Thyroid gland (tissue), 4 donors: ENCODE measurements around the gene NCAPD2. TPM values are rescaled to one million over a fixed set of nuclear protein-coding genes. Genes with fewer than 3 reads are reported as not detected.
"Not testable (repeated sequence)": the region's sequence is repeated elsewhere in the genome, so short reads cannot be mapped to it uniquely, and the experiment has no call there.

Experiments used
- DNase-seq, 2 donors: peaks; one replicate each; pipeline ENCODE4 v3.0.0-alpha.2; 2019
- H3K27ac ChIP-seq, 3 donors: fragments of 200-600 bp; sonication (generic); 1 replicate in 2 of 3; 2 replicates in 1 of 3; pipeline ENCODE4 v1.5.1; 2016 to 2019; ENCODE audit warnings: mild to moderate bottlenecking in 1 of 3, moderate library complexity in 1 of 3
- H3K27me3 ChIP-seq: fragments of 200-600 bp; sonication (generic); one replicate; pipeline ENCODE4 v1.5.1; 2019
- H3K36me3 ChIP-seq, 2 donors: fragments of 200-600 bp; sonication (generic); one replicate each; pipeline ENCODE4 v1.5.1; 2016 to 2019
- H3K4me1 ChIP-seq, 2 donors: fragments of 200-600 bp; sonication (generic); one replicate each; pipeline ENCODE4 v1.5.1; 2017 to 2019
- H3K4me3 ChIP-seq, 3 donors: fragments of 200-600 bp; sonication (generic); replicated peaks in 1 of 3; 1 replicate in 2 of 3; 2 replicates in 1 of 3; pipeline ENCODE4 v1.5.1; 2016; ENCODE audit warnings: mild to moderate bottlenecking in 1 of 3
- H3K9me3 ChIP-seq: fragments of 200-600 bp; sonication (generic); one replicate; pipeline ENCODE4 v1.5.1; 2017
- CTCF ChIP-seq, 6 experiments: fragments of 200-600 bp in 3 of 6; fragments of 450-650 bp in 3 of 6; sonication (generic) in 3 of 6; IDR thresholded peaks; one replicate each; pipeline ENCODE4 v1.5.1; 2016 to 2019; ENCODE audit warnings: antibody characterized with exemption in 6 of 6, mild to moderate bottlenecking in 2 of 6, inconsistent platforms in 1 of 6, moderate library complexity in 1 of 6
- POLR2A ChIP-seq, 2 donors: fragments of 450-650 bp; IDR thresholded peaks; one replicate each; pipeline ENCODE4 v1.6.1; 2017; ENCODE audit warnings: antibody characterized with exemption in 2 of 2, mild to moderate bottlenecking in 2 of 2, moderate library complexity in 1 of 2
- WGBS, 2 donors: methylation state at CpG; one replicate each; pipeline ENCODE4 v1.1.5; 2017; 5-methylcytosine and 5-hydroxymethylcytosine counted together
- intact Hi-C: fragments of 100-400 bp; cut with DNase I; formaldehyde crosslinking; loops from one replicate; pipeline ENCODE4 v1.15.1; 2023
- total RNA-seq, 4 donors: library from RNA; depleted of rRNA; stranded (reverse); fragments of >200 nt; gene quantifications; one replicate each; pipeline ENCODE4 v1.2.3, GENCODE V29; 2016

The NCAPD2 gene
- total RNA-seq, 4 donors from 2014 or later = 22.4 to 31.8 (median 28.6) TPM

- no peak overlapping the region for H3K27ac ChIP-seq
- DNase-seq = no peak
- no peaks in the 10 kb centered on the region for H3K9me3 ChIP-seq
- WGBS, 2 donors = 76 to 87% methylated on average over 7 of the region's 7 CpGs
- no peak overlapping the region for H3K4me3 ChIP-seq
- peaks cover 0 to 3% of the 10 kb centered on the region in 2 donors for H3K4me1 ChIP-seq
- H3K36me3 ChIP-seq = peaks cover 48 to 65% of the 10 kb centered on the region in 2 donors
- intact Hi-C loops = no loop called here
- TF ChIP-seq CTCF (IDR thresholded peaks at IDR 0.05) (no peak), POLR2A (IDR thresholded peaks at IDR 0.05) (no peak)
- H3K27me3 ChIP-seq = no peaks in the 10 kb centered on the region
Observed at GRCh38 chr12:6463216-6463615, 30.7 kb upstream of the NCAPD2 start.

- Histone ChIP-seq H3K27ac (no peak overlapping the region), H3K4me3 (no peak overlapping the region), H3K27me3 (no peaks in the 10 kb centered on the region), H3K9me3 (no peaks in the 10 kb centered on the region), H3K36me3 (peaks cover 42 to 58% of the 10 kb centered on the region in 2 donors), H3K4me1 (peaks cover 0 to 9% of the 10 kb centered on the region in 2 donors)
- intact Hi-C loops = no loop called here
- DNase-seq = no peak
- 85 to 89% methylated on average over 6 of the region's 6 CpGs for WGBS, 2 donors
- TF ChIP-seq CTCF (IDR thresholded peaks at IDR 0.05) (no peak), POLR2A (IDR thresholded peaks at IDR 0.05) (no peak)
Observed at GRCh38 chr12:6463858-6464257, 30.0 kb upstream of the NCAPD2 start.

GRCh38 chr12:6464531-6464930, 29.4 kb upstream of the NCAPD2 start:
- H3K36me3 ChIP-seq = peaks cover 35 to 52% of the 10 kb centered on the region in 2 donors
- H3K27ac ChIP-seq = no peak overlapping the region
- peaks cover 1 to 15% of the 10 kb centered on the region in 2 donors for H3K4me1 ChIP-seq
- 92 to 95% methylated on average over 8 of the region's 8 CpGs for WGBS, 2 donors
- TF ChIP-seq POLR2A (IDR thresholded peaks at IDR 0.05) = no peak
- TF ChIP-seq CTCF (IDR thresholded peaks at IDR 0.05) = no peak
- intact Hi-C loops = no loop called here
- H3K9me3 ChIP-seq = no peaks in the 10 kb centered on the region
- DNase-seq = no peak
- no peak overlapping the region for H3K4me3 ChIP-seq
- H3K27me3 ChIP-seq = no peaks in the 10 kb centered on the region

- DNase-seq = peak; percentile 60 to 62
- Histone ChIP-seq H3K27me3 (no peaks in the 10 kb centered on the region), H3K4me3 (no peak overlapping the region), H3K27ac (no peak overlapping the region), H3K9me3 (no peaks in the 10 kb centered on the region), H3K4me1 (peaks cover 7 to 21% of the 10 kb centered on the region in 2 donors), H3K36me3 (peaks cover 34 to 46% of the 10 kb centered on the region in 2 donors)
- intact Hi-C loops = loop anchor here (2.0 to 5.0 kb wide), 3 partner anchors 43 to 138 kb away; no protein-coding TSS in a partner anchor
- 44 to 54% methylated on average over 6 of the region's 6 CpGs for WGBS, 2 donors
- no peak for TF ChIP-seq POLR2A (IDR thresholded peaks at IDR 0.05)
- peak; percentile 65 to 98 (median 90) for TF ChIP-seq CTCF (IDR thresholded peaks at IDR 0.05)
Observed at GRCh38 chr12:6465467-6466183, 28.3 kb upstream of the NCAPD2 start.

GRCh38 chr12:6466184-6466573, 27.7 kb upstream of the NCAPD2 start:
- Histone ChIP-seq H3K4me1 (peaks cover 7 to 21% of the 10 kb centered on the region in 2 donors), H3K27me3 (no peaks in the 10 kb centered on the region), H3K4me3 (no peak overlapping the region), H3K9me3 (no peaks in the 10 kb centered on the region), H3K36me3 (peaks cover 34 to 41% of the 10 kb centered on the region in 2 donors), H3K27ac (no peak overlapping the region)
- 89 to 90% methylated on average over 5 of the region's 5 CpGs for WGBS, 2 donors
- TF ChIP-seq CTCF (IDR thresholded peaks at IDR 0.05) (no peak), POLR2A (IDR thresholded peaks at IDR 0.05) (no peak)
- no peak for DNase-seq
- intact Hi-C loops = loop anchor here (2.0 to 5.0 kb wide), 3 partner anchors 43 to 139 kb away; no protein-coding TSS in a partner anchor

- intact Hi-C loops = loop anchor here (2.0 to 5.0 kb wide), 3 partner anchors 44 to 139 kb away; no protein-coding TSS in a partner anchor
- H3K27me3 ChIP-seq, H3K9me3 ChIP-seq, DNase-seq, H3K4me3 ChIP-seq, H3K27ac ChIP-seq: not testable (repeated sequence)
- Histone ChIP-seq H3K36me3 (peaks cover 29 to 35% of the 10 kb centered on the region in 2 donors), H3K4me1 (peaks cover 7 to 21% of the 10 kb centered on the region in 2 donors)
- WGBS, 2 donors = 86 to 94% methylated on average over 4 of the region's 4 CpGs
Observed at GRCh38 chr12:6466751-6467150, 27.2 kb upstream of the NCAPD2 start.

GRCh38 chr12:6467571-6468282, 26.2 kb upstream of the NCAPD2 start:
- 95 to 99% methylated on average over 8 to 9 of the region's 9 CpGs for WGBS, 2 donors
- not testable (repeated sequence) for H3K27me3 ChIP-seq, H3K9me3 ChIP-seq, H3K27ac ChIP-seq, DNase-seq, H3K4me3 ChIP-seq
- Histone ChIP-seq H3K4me1 (peaks cover 7 to 21% of the 10 kb centered on the region in 2 donors), H3K36me3 (peaks cover 20 to 26% of the 10 kb centered on the region in 2 donors)
- intact Hi-C loops = loop anchor here (2.0 to 5.0 kb wide), 3 partner anchors 45 to 140 kb away; no protein-coding TSS in a partner anchor
